ENCODE measurements around the gene TLCD1.

TLCD1 gene

GRCh38 chr17:28689011-28689410 lies 37.0 kb downstream of the TLCD1 start:
- in situ Hi-C loops (cut with HindIII; ENCODE audit: low pct_ligation_motif_present, low sequenced_read_pairs), result no loop called here
- Histone ChIP-seq H3K27ac (no peak overlapping the region), H3K4me3 (ENCODE audit: low read depth, low read length) (no peak overlapping the region), H3K36me3 (replicated peaks) (peaks cover 85% of the 10 kb centered on the region), H3K27me3 (replicated peaks) (no peaks in the 10 kb centered on the region)
- TF ChIP-seq, protein P1, sequence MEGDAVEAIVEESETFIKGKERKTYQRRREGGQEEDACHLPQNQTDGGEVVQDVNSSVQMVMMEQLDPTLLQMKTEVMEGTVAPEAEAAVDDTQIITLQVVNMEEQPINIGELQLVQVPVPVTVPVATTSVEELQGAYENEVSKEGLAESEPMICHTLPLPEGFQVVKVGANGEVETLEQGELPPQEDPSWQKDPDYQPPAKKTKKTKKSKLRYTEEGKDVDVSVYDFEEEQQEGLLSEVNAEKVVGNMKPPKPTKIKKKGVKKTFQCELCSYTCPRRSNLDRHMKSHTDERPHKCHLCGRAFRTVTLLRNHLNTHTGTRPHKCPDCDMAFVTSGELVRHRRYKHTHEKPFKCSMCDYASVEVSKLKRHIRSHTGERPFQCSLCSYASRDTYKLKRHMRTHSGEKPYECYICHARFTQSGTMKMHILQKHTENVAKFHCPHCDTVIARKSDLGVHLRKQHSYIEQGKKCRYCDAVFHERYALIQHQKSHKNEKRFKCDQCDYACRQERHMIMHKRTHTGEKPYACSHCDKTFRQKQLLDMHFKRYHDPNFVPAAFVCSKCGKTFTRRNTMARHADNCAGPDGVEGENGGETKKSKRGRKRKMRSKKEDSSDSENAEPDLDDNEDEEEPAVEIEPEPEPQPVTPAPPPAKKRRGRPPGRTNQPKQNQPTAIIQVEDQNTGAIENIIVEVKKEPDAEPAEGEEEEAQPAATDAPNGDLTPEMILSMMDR (IDR thresholded peaks at IDR 0.05; ENCODE audit: low read depth, low read length, missing control alignments), result no peak
- DNase-seq, result no peak

- H3K4me3 ChIP-seq (ENCODE audit: low read depth, low read length), result no peak overlapping the region
- no peak for DNase-seq
- no peaks in the 10 kb centered on the region for H3K27me3 ChIP-seq (replicated peaks)
- peaks cover 85% of the 10 kb centered on the region for H3K36me3 ChIP-seq (replicated peaks)
- TF ChIP-seq, protein P1 (IDR thresholded peaks at IDR 0.05; ENCODE audit: low read depth, low read length, missing control alignments), result no peak
- H3K27ac ChIP-seq, result no peak overlapping the region
- in situ Hi-C loops (cut with HindIII; ENCODE audit: low pct_ligation_motif_present, low sequenced_read_pairs), result no loop called here
Observed at GRCh38 chr17:28688481-28688880, 37.6 kb downstream of the TLCD1 start.

- Histone ChIP-seq H3K27me3 (replicated peaks) (no peaks in the 10 kb centered on the region), H3K4me3 (ENCODE audit: low read depth, low read length) (no peak overlapping the region), H3K36me3 (replicated peaks) (peaks cover 97% of the 10 kb centered on the region), H3K27ac (no peak overlapping the region)
- DNase-seq, result no peak
- in situ Hi-C loops (cut with HindIII; ENCODE audit: low pct_ligation_motif_present, low sequenced_read_pairs), result no loop called here
- TF ChIP-seq, protein P1 (IDR thresholded peaks at IDR 0.05; ENCODE audit: low read depth, low read length, missing control alignments), result no peak
Observed at GRCh38 chr17:28686296-28686695, 39.7 kb downstream of the TLCD1 start.

GRCh38 chr17:28685366-28685765 lies 40.7 kb downstream of the TLCD1 start:
- Histone ChIP-seq H3K4me3 (ENCODE audit: low read depth, low read length) (no peak overlapping the region), H3K36me3 (replicated peaks) (peaks cover 97% of the 10 kb centered on the region), H3K27me3 (replicated peaks) (no peaks in the 10 kb centered on the region), H3K27ac (no peak overlapping the region)
- TF ChIP-seq, protein P1 (IDR thresholded peaks at IDR 0.05; ENCODE audit: low read depth, low read length, missing control alignments), result no peak
- in situ Hi-C loops (cut with HindIII; ENCODE audit: low pct_ligation_motif_present, low sequenced_read_pairs), result no loop called here
- no peak for DNase-seq

- TF ChIP-seq, protein P1 (IDR thresholded peaks at IDR 0.05; ENCODE audit: low read depth, low read length, missing control alignments), result peak; percentile 16
- Histone ChIP-seq H3K27me3 (replicated peaks) (no peaks in the 10 kb centered on the region), H3K27ac (no peak overlapping the region), H3K4me3 (ENCODE audit: low read depth, low read length) (no peak overlapping the region), H3K36me3 (replicated peaks) (peaks cover 97% of the 10 kb centered on the region)
- peak; percentile 10 for DNase-seq
- in situ Hi-C loops (cut with HindIII; ENCODE audit: low pct_ligation_motif_present, low sequenced_read_pairs), result no loop called here
Observed at GRCh38 chr17:28684963-28685362, 41.1 kb downstream of the TLCD1 start.

DNA sequence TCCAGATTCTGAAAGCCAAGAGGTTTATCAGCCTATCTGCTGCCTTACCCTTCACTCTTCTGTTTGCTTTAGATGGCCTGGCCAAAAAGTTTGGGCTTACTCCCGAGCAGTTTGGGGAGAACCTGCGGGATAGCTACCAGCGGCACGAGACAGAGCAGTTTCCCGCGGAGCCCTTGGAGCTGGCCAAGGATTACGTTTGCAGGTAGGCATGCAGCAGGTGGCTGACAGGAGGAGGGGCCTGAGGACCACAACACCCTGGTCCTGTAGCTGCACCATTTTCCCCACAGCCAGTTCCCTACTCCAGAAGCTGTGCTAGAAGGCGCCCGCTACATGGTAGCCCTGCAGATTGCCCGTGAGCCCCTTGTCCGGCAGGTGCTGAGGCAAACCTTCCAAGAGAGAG lies 43.4 kb downstream of the TLCD1 start:
- in situ Hi-C loops (cut with HindIII; ENCODE audit: low pct_ligation_motif_present, low sequenced_read_pairs), result no loop called here
- peaks cover 96% of the 10 kb centered on the region for H3K36me3 ChIP-seq (replicated peaks)

More for the DNA sequence above, 43.4 kb downstream of the TLCD1 start:
- H3K4me3 ChIP-seq (ENCODE audit: low read depth, low read length), result no peak overlapping the region
- no peak overlapping the region for H3K27ac ChIP-seq
- H3K27me3 ChIP-seq (replicated peaks), result no peaks in the 10 kb centered on the region
- DNase-seq, result no peak
- TF ChIP-seq, protein P1 (IDR thresholded peaks at IDR 0.05; ENCODE audit: low read depth, low read length, missing control alignments), result no peak
